Measurements from ENCODE around the gene NDUFB8.

The NDUFB8 gene

DNA sequence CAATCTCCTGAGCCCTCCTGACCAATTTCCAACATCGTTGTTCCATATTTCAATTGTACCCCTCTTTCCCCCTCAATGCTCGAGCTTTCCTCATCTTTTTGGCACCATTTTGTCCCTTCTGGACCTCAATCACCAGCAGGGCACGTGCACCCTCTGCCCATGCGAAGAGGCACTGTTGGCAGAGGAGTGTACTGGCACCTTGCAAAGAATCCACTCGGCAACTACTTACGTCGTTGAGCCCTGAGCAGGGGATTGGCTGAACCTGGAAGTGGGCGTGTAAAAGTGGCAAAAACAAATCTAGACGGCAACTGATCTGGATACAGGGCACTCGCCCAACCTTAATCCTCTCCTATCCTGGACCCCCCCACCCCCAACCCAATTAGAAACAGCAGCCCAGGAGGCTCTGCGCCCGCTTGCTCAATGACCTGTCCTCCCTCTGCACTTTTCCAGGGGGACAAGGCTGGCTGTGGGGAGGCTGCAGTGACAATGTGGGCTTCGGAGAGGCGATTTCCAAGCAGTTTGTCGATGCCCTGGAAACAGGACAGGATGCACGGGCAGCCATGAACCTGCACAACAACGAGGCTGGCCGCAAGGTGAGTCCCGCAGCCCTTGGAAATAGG, 48.1 kb downstream of the NDUFB8 start:
- Histone ChIP-seq H3K4me3 (ENCODE audit: low read depth, low read length) (peak overlapping the region; percentile 55), H3K36me3 (ENCODE audit: control insufficient read depth, insufficient read depth, low read length) (no peaks in the 10 kb centered on the region), H3K27me3 (ENCODE audit: control insufficient read depth, insufficient read depth, low read length) (peaks cover 66% of the 10 kb centered on the region), H3K4me1 (ENCODE audit: control insufficient read depth, insufficient read depth, low read length) (peaks cover 29% of the 10 kb centered on the region), H3K9me3 (ENCODE audit: control insufficient read depth, insufficient read depth, low read length) (no peaks in the 10 kb centered on the region), H3K9ac (ENCODE audit: low read depth, low read length) (no peak overlapping the region)

GRCh38 chr10:100480002-100480401, 49.7 kb downstream of the NDUFB8 start:
- Histone ChIP-seq H3K36me3 (ENCODE audit: control insufficient read depth, insufficient read depth, low read length) (no peaks in the 10 kb centered on the region), H3K4me1 (ENCODE audit: control insufficient read depth, insufficient read depth, low read length) (peaks cover 22% of the 10 kb centered on the region), H3K9me3 (ENCODE audit: control insufficient read depth, insufficient read depth, low read length) (no peaks in the 10 kb centered on the region), H3K27me3 (ENCODE audit: control insufficient read depth, insufficient read depth, low read length) (peaks cover 61% of the 10 kb centered on the region), H3K9ac (ENCODE audit: low read depth, low read length) (no peak overlapping the region), H3K4me3 (ENCODE audit: low read depth, low read length) (no peak overlapping the region)

DNA sequence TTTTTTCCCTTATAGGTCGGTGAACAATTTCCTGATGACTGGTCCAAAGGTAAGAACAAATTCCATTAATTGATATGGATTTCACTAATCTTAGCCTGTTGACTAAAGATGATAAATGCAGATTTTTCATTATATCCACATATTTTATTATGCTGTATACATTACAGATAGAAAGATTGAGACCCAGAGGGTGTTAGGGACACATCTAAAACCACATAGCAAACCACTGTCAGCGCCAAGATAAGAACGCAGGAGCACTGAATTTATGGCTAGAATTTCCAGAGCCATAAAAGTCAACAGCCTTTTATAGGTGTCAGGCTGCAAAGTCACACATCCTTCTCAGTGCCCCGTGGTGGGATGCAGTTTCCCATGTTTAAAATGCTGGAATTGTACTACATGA, 50.6 kb downstream of the NDUFB8 start:
- Histone ChIP-seq H3K4me3 (ENCODE audit: low read depth, low read length) (no peak overlapping the region), H3K9me3 (ENCODE audit: control insufficient read depth, insufficient read depth, low read length) (no peaks in the 10 kb centered on the region), H3K27me3 (ENCODE audit: control insufficient read depth, insufficient read depth, low read length) (peaks cover 51% of the 10 kb centered on the region), H3K4me1 (ENCODE audit: control insufficient read depth, insufficient read depth, low read length) (peaks cover 12% of the 10 kb centered on the region), H3K9ac (ENCODE audit: low read depth, low read length) (no peak overlapping the region), H3K36me3 (ENCODE audit: control insufficient read depth, insufficient read depth, low read length) (no peaks in the 10 kb centered on the region)

- no peaks in the 10 kb centered on the region for H3K36me3 ChIP-seq (ENCODE audit: control insufficient read depth, insufficient read depth, low read length)
- peaks cover 2% of the 10 kb centered on the region for H3K4me1 ChIP-seq (ENCODE audit: control insufficient read depth, insufficient read depth, low read length)
- no peak overlapping the region for H3K4me3 ChIP-seq (ENCODE audit: low read depth, low read length)
- H3K9me3 ChIP-seq (ENCODE audit: control insufficient read depth, insufficient read depth, low read length) = no peaks in the 10 kb centered on the region
- peaks cover 41% of the 10 kb centered on the region for H3K27me3 ChIP-seq (ENCODE audit: control insufficient read depth, insufficient read depth, low read length)
- no peak overlapping the region for H3K9ac ChIP-seq (ENCODE audit: low read depth, low read length)
These were observed 51.7 kb downstream of the NDUFB8 start for GRCh38 chr10:100477970-100478369.
